Osteoblast (primary cell): ENCODE data around the gene CDKN1A. TPM values are rescaled to one million over a fixed set of nuclear protein-coding genes. Genes with fewer than 3 reads are reported as not detected.

Experiments
- DNase-seq: peaks from one replicate; pipeline ENCODE4 v3.0.0; 2011; ENCODE audit warnings: low spot score, mixed read lengths; ENCODE audit not compliant: insufficient read length; ENCODE audit errors: missing footprints
- H2AFZ ChIP-seq: 2 replicates; pipeline ENCODE4 v1.6.0; 2011; ENCODE audit warnings: mild to moderate bottlenecking, low read length
- H3K27ac ChIP-seq: 2 replicates; pipeline ENCODE4 v1.5.1; 2011; ENCODE audit warnings: mild to moderate bottlenecking, low read depth, low read length, moderate library complexity
- H3K27me3 ChIP-seq: 2 replicates; pipeline ENCODE4 v1.6.0; 2012; ENCODE audit warnings: mild to moderate bottlenecking, control low read depth, inconsistent platforms, low read length, moderate library complexity; ENCODE audit not compliant: insufficient read depth
- H3K36me3 ChIP-seq: 2 replicates; pipeline ENCODE4 v1.5.1; 2011; ENCODE audit warnings: mild to moderate bottlenecking, low read length, control low read depth, moderate library complexity; ENCODE audit not compliant: insufficient read depth
- H3K4me1 ChIP-seq: 2 replicates; pipeline ENCODE4 v1.5.1; 2011; ENCODE audit warnings: mild to moderate bottlenecking, low read length, control low read depth, moderate library complexity; ENCODE audit not compliant: insufficient read depth
- H3K4me2 ChIP-seq: 2 replicates; pipeline ENCODE4 v1.6.0; 2011; ENCODE audit warnings: mild to moderate bottlenecking, low read length; ENCODE audit not compliant: insufficient read depth
- H3K4me3 ChIP-seq: fragments of 200-600 bp; sonication (generic); 3 replicates; pipeline ENCODE4 v1.5.1; 2012; ENCODE audit warnings: mild to moderate bottlenecking, low read length, inconsistent platforms; ENCODE audit not compliant: insufficient read depth
- H3K79me2 ChIP-seq: 2 replicates; pipeline ENCODE4 v1.6.0; 2012; ENCODE audit warnings: mild to moderate bottlenecking, low read length, control low read depth, inconsistent platforms; ENCODE audit not compliant: insufficient read depth
- H3K9me3 ChIP-seq: 2 replicates; pipeline ENCODE4 v1.5.1; 2011; ENCODE audit warnings: low read depth, low read length, control low read depth
- H4K20me1 ChIP-seq: 2 replicates; pipeline ENCODE4 v1.6.0; 2012; ENCODE audit warnings: mild to moderate bottlenecking, low read length, control low read depth; ENCODE audit not compliant: insufficient read depth
- CTCF ChIP-seq: IDR thresholded peaks from 2 replicates; pipeline ENCODE4 v1.5.1; 2011; ENCODE audit warnings: mild to moderate bottlenecking, low read depth, low read length, moderate library complexity; ENCODE audit errors: extremely low read depth
- total RNA-seq: library from RNA; depleted of rRNA; stranded (reverse); fragments of >200 nt; gene quantifications from 2 replicates; pipeline ENCODE4 v1.2.3, GENCODE V29; 2012

Gene CDKN1A
- total RNA-seq, 1 donor = 461 TPM

DNA sequence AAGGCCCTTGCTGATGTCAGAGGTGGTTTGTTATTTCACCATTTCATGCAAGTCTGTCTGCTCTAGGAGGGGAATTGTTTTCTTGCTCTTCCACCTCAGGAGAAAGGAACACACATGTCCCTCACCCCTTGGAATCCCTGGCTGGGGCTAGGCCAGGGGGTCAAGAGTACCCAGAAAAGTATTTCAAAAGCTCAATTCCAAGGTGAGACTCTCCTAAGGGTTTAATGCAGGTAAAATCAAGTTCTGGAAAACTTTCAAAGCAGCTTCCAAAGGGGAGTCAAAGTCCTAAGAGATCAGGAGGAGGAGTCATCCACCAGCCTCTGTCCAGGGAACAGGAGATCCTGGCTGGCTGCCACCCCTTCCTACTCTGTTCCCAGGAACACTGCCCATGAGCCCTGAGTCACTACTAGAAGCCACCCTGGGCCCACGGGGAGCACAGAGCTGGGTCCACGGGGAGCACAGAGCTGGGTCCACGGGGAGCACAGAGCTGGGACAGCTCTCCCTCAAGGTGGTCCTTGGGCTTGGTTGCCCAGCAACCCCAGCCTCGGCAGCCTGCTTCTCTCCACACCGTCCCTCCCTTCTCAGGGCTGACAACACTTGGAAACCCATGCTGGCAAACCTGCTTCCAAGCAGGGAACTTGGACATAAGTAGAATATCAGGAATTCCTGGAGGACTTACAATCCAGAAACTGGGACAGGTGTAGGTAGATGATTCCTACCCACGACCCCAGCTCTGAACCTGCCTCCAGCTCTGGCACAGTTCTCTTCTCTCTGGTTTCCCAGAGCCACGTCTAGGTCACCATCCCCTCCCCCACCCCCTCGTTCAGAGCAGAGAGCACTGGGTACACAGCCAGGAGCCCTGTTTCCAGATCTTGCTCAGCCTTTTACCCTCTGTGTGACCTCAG, 35.3 kb upstream of the CDKN1A start:
- no peak for TF ChIP-seq CTCF
- Histone ChIP-seq H3K4me3 (no peak overlapping the region), H3K79me2 (no peaks in the 10 kb centered on the region), H3K4me2 (peak overlapping the region; percentile 39), H2AFZ (no peak overlapping the region), H3K27me3 (no peaks in the 10 kb centered on the region), H3K9me3 (no peaks in the 10 kb centered on the region), H4K20me1 (peaks cover 4% of the 10 kb centered on the region), H3K27ac (peak overlapping the region; percentile 63), H3K36me3 (no peaks in the 10 kb centered on the region), H3K4me1 (peaks cover 30% of the 10 kb centered on the region)
- peak; percentile 95 for DNase-seq

DNA sequence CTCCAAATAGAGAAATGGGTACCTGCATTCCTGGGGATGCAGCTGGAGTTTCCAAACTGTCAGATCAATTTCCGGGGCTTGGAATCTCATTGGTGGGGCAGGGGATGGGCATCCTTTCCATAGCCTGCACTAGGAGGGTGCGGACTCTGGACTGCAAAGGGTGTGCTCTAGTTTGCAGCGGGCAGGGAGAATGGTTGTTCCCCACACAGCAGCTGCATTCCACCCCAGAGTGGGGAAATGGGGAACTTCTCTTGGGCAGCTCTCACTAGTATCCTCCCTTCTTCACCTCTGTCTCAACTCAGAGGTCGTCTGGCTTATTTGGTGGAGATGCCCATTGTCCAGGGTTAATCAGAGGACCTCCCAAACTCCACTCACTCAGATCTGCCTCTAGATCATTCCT, 34.5 kb upstream of the CDKN1A start:
- TF ChIP-seq CTCF = no peak
- peaks cover 30% of the 10 kb centered on the region for H3K4me1 ChIP-seq
- no peaks in the 10 kb centered on the region for H3K9me3 ChIP-seq
- no peak overlapping the region for H3K4me2 ChIP-seq
- H2AFZ ChIP-seq = no peak overlapping the region
- no peaks in the 10 kb centered on the region for H3K27me3 ChIP-seq
- no peak overlapping the region for H3K4me3 ChIP-seq
- H3K27ac ChIP-seq = peak overlapping the region; percentile 31
- H3K36me3 ChIP-seq = no peaks in the 10 kb centered on the region
- no peaks in the 10 kb centered on the region for H3K79me2 ChIP-seq
- DNase-seq = no peak
- H4K20me1 ChIP-seq = peaks cover 4% of the 10 kb centered on the region

GRCh38 chr6:36649086-36649485, 29.4 kb upstream of the CDKN1A start:
- DNase-seq = no peak
- Histone ChIP-seq H2AFZ (no peak overlapping the region), H3K4me2 (no peak overlapping the region), H3K27ac (no peak overlapping the region), H3K27me3 (no peaks in the 10 kb centered on the region), H3K36me3 (no peaks in the 10 kb centered on the region), H4K20me1 (no peaks in the 10 kb centered on the region), H3K79me2 (no peaks in the 10 kb centered on the region), H3K4me1 (peaks cover 18% of the 10 kb centered on the region), H3K4me3 (no peak overlapping the region), H3K9me3 (no peaks in the 10 kb centered on the region)
- TF ChIP-seq CTCF = no peak

GRCh38 chr6:36649701-36650484, 28.6 kb upstream of the CDKN1A start:
- DNase-seq = no peak

More at GRCh38 chr6:36649701-36650484, 28.6 kb upstream of the CDKN1A start:
- no peak overlapping the region for H3K27ac ChIP-seq
- peak overlapping the region; percentile 25 for H3K4me2 ChIP-seq
- peaks cover 10% of the 10 kb centered on the region for H3K4me1 ChIP-seq
- H3K79me2 ChIP-seq = no peaks in the 10 kb centered on the region
- peak overlapping the region; percentile 17 for H2AFZ ChIP-seq
- no peak for TF ChIP-seq CTCF
- no peaks in the 10 kb centered on the region for H3K9me3 ChIP-seq
- no peaks in the 10 kb centered on the region for H3K27me3 ChIP-seq
- no peaks in the 10 kb centered on the region for H3K36me3 ChIP-seq
- no peak overlapping the region for H3K4me3 ChIP-seq
- no peaks in the 10 kb centered on the region for H4K20me1 ChIP-seq
